Astrocyte (in vitro differentiated cells and primary cell): ENCODE results near the gene ATP5PB. TPM values are rescaled to one million over a fixed set of nuclear protein-coding genes. Genes with fewer than 3 reads are reported as not detected.

Experiments used
- DNase-seq: peaks from one replicate; pipeline ENCODE4 v3.0.0-alpha.2; 2010; ENCODE audit warnings: low read depth
- FAIRE-seq: peaks from 2 replicates; lab custom pipeline; 2011; peaks lifted over from hg19 to GRCh38; lab: Jason Lieb, UNC
- H2AFZ ChIP-seq: 2 replicates; pipeline ENCODE4 v1.6.0; 2012; ENCODE audit warnings: low read depth, low read length, inconsistent platforms
- H3K27ac ChIP-seq: 2 replicates; pipeline ENCODE4 v1.5.1; 2011; ENCODE audit warnings: low read depth, low read length, inconsistent platforms
- H3K27me3 ChIP-seq: 2 replicates; pipeline ENCODE4 v1.6.0; 2011; ENCODE audit warnings: low read length, inconsistent platforms; ENCODE audit not compliant: insufficient read depth
- H3K36me3 ChIP-seq: 2 replicates; pipeline ENCODE4 v1.5.1; 2011; ENCODE audit warnings: low read length, inconsistent platforms; ENCODE audit not compliant: insufficient read depth
- H3K4me1 ChIP-seq: 2 replicates; pipeline ENCODE4 v1.5.1; 2011; ENCODE audit warnings: low read length, inconsistent platforms; ENCODE audit not compliant: insufficient read depth
- H3K4me2 ChIP-seq: 2 replicates; pipeline ENCODE4 v1.6.0; 2012; ENCODE audit warnings: low read length, inconsistent platforms
- H3K4me3 ChIP-seq: 2 replicates; pipeline ENCODE4 v1.5.1; 2011; ENCODE audit warnings: low read depth, mild to moderate bottlenecking, low read length, inconsistent platforms; ENCODE audit not compliant: insufficient read depth
- H3K79me2 ChIP-seq: 2 replicates; pipeline ENCODE4 v1.6.0; 2012; ENCODE audit warnings: mild to moderate bottlenecking, low read length, inconsistent platforms; ENCODE audit not compliant: insufficient read depth
- H3K9ac ChIP-seq: 2 replicates; pipeline ENCODE4 v1.6.0; 2012; ENCODE audit warnings: mild to moderate bottlenecking, low read length, inconsistent platforms
- H3K9me3 ChIP-seq: 2 replicates; pipeline ENCODE4 v1.5.1; 2012; ENCODE audit warnings: low read depth, mild to moderate bottlenecking, low read length, inconsistent platforms; ENCODE audit not compliant: insufficient read depth
- H4K20me1 ChIP-seq: 2 replicates; pipeline ENCODE4 v1.6.0; 2012; ENCODE audit warnings: low read length, inconsistent platforms; ENCODE audit not compliant: insufficient read depth
- H3K27ac Mint-ChIP-seq: one replicate; pipeline ENCODE4 v1.8.0; 2021; ENCODE audit warnings: mild to moderate bottlenecking, mixed read lengths; ENCODE audit not compliant: unreplicated experiment
- H3K27me3 Mint-ChIP-seq: one replicate; pipeline ENCODE4 v1.8.0; 2021; ENCODE audit warnings: low read depth, mixed read lengths; ENCODE audit not compliant: unreplicated experiment
- H3K36me3 Mint-ChIP-seq: one replicate; pipeline ENCODE4 v1.8.0; 2021; ENCODE audit warnings: low read depth, mixed read lengths; ENCODE audit not compliant: unreplicated experiment
- H3K4me1 Mint-ChIP-seq: one replicate; pipeline ENCODE4 v1.8.0; 2021; ENCODE audit warnings: low read depth, mixed read lengths; ENCODE audit not compliant: unreplicated experiment
- H3K4me3 Mint-ChIP-seq: one replicate; pipeline ENCODE4 v1.8.0; 2021; ENCODE audit warnings: mild to moderate bottlenecking, moderate library complexity, mixed read lengths; ENCODE audit not compliant: unreplicated experiment
- H3K9me3 Mint-ChIP-seq: one replicate; pipeline ENCODE4 v1.8.0; 2021; ENCODE audit warnings: mild to moderate bottlenecking, mixed read lengths; ENCODE audit not compliant: unreplicated experiment
- EZH2 ChIP-seq: IDR thresholded peaks from 2 replicates; pipeline ENCODE4 v1.6.1; 2012; ENCODE audit warnings: mild to moderate bottlenecking, low read length, inconsistent platforms; ENCODE audit not compliant: insufficient read depth
- total RNA-seq: library from RNA; stranded (reverse); gene quantifications from 2 replicates; pipeline ENCODE4 v1.2.1, GENCODE V29; 2021
- TF ChIP-seq, protein P1 (sequence below): IDR thresholded peaks from 2 replicates; pipeline ENCODE4 v1.5.1; 2011; ENCODE audit warnings: low read depth, mild to moderate bottlenecking, inconsistent platforms, low read length, moderate library complexity; ENCODE audit not compliant: insufficient read depth

The ATP5PB gene
- total RNA-seq, 1 donor from 2014 or later, result 214 TPM

DNA sequence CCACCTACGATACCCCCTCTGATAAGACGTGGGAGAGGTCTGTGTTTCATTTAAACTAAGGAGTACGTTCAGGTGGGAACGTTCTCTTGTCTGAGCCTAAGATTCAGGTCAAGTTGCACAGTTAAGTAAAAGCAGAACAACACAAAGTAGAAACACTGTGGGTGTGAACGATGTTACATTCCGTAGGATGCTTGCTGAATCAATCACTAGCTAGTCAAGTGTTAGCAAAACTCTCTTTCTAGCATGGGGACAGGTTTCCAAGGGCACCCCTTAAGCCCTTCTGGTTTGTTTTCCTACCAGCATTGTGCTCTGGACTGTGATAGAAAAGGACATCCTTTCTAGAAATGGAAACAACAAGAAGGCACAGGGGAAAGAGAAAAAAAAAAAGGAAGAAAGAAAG is 37.9 kb downstream of the ATP5PB start:
- no peak overlapping the region for H3K4me2 ChIP-seq
- H3K4me3 ChIP-seq, result no peak overlapping the region
- Mint-ChIP-seq H3K4me3 (no peak overlapping the region), H3K4me1 (peaks cover 7% of the 10 kb centered on the region), H3K36me3 (no peaks in the 10 kb centered on the region), H3K27me3 (peaks cover 34% of the 10 kb centered on the region), H3K27ac (no peak overlapping the region), H3K9me3 (no peaks in the 10 kb centered on the region)
- no peak overlapping the region for H3K27ac ChIP-seq
- no peak for TF ChIP-seq EZH2
- TF ChIP-seq, protein P1, sequence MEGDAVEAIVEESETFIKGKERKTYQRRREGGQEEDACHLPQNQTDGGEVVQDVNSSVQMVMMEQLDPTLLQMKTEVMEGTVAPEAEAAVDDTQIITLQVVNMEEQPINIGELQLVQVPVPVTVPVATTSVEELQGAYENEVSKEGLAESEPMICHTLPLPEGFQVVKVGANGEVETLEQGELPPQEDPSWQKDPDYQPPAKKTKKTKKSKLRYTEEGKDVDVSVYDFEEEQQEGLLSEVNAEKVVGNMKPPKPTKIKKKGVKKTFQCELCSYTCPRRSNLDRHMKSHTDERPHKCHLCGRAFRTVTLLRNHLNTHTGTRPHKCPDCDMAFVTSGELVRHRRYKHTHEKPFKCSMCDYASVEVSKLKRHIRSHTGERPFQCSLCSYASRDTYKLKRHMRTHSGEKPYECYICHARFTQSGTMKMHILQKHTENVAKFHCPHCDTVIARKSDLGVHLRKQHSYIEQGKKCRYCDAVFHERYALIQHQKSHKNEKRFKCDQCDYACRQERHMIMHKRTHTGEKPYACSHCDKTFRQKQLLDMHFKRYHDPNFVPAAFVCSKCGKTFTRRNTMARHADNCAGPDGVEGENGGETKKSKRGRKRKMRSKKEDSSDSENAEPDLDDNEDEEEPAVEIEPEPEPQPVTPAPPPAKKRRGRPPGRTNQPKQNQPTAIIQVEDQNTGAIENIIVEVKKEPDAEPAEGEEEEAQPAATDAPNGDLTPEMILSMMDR, result no peak
- no peak overlapping the region for H3K9ac ChIP-seq
- no peaks in the 10 kb centered on the region for H3K9me3 ChIP-seq
- FAIRE-seq (no peak), DNase-seq (no peak)
- H2AFZ ChIP-seq, result no peak overlapping the region
- H4K20me1 ChIP-seq, result no peaks in the 10 kb centered on the region
- H3K4me1 ChIP-seq, result no peaks in the 10 kb centered on the region
- H3K36me3 ChIP-seq, result no peaks in the 10 kb centered on the region
- no peaks in the 10 kb centered on the region for H3K79me2 ChIP-seq
- no peaks in the 10 kb centered on the region for H3K27me3 ChIP-seq

DNA sequence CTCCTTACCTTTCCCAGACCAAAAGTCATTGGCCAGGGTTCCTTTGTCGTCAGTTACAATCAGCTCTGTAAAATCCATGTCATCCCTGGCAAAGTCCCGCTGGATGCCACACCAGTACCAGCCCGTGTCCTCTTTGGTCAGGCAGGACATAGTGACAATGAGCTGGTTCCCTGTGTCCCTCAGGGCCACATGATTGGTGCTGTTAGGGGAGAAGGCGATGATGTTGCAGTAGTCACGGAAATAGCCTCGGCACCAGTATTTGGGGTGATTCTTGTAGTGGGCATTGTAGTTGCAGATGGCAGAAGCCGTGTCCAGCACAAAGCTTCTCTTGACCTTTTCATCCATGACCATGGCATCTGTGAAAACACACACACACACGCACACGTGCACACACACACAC is 39.4 kb downstream of the ATP5PB start:
- DNase-seq, result no peak
- no peaks in the 10 kb centered on the region for H3K36me3 ChIP-seq
- Mint-ChIP-seq H3K27me3 (peaks cover 28% of the 10 kb centered on the region), H3K4me1 (peaks cover 7% of the 10 kb centered on the region), H3K27ac (no peak overlapping the region), H3K9me3 (no peaks in the 10 kb centered on the region), H3K4me3 (no peak overlapping the region), H3K36me3 (no peaks in the 10 kb centered on the region)
- H3K27ac ChIP-seq, result no peak overlapping the region
- H2AFZ ChIP-seq, result no peak overlapping the region
- H3K9ac ChIP-seq, result no peak overlapping the region
- no peaks in the 10 kb centered on the region for H4K20me1 ChIP-seq
- H3K4me2 ChIP-seq, result no peak overlapping the region
- no peaks in the 10 kb centered on the region for H3K27me3 ChIP-seq
- no peak for FAIRE-seq
- no peaks in the 10 kb centered on the region for H3K4me1 ChIP-seq
- H3K79me2 ChIP-seq, result no peaks in the 10 kb centered on the region
- TF ChIP-seq EZH2, result no peak
- TF ChIP-seq, protein P1, result no peak
- no peaks in the 10 kb centered on the region for H3K9me3 ChIP-seq
- no peak overlapping the region for H3K4me3 ChIP-seq

DNA sequence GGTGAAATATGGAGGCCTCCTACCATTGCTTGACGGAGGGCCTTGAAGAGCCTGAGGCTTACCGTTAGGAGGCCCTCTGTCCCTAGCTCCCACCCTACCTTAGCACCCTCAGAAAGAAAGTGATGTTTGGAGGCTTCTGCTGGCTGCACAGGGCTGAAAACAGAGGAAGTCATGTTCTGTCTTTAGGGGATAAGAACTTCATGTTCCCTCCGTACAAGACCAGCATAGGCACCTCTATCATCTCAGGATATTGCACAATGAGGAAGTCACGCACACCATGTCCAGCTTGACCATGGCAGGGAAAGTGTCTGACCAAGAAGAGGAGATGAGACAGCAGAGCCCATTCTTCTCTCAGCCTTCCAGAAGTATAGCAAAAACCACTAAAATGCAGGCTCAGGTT is 40.3 kb downstream of the ATP5PB start:
- H3K4me2 ChIP-seq, result no peak overlapping the region
- peaks cover 6% of the 10 kb centered on the region for H3K4me1 Mint-ChIP-seq
- H3K9ac ChIP-seq, result no peak overlapping the region
- no peaks in the 10 kb centered on the region for H3K36me3 ChIP-seq
- no peaks in the 10 kb centered on the region for H3K9me3 Mint-ChIP-seq
- H3K9me3 ChIP-seq, result no peaks in the 10 kb centered on the region
- FAIRE-seq (no peak), DNase-seq (no peak)
- H3K27me3 Mint-ChIP-seq, result peaks cover 28% of the 10 kb centered on the region
- no peaks in the 10 kb centered on the region for H3K79me2 ChIP-seq
- TF ChIP-seq EZH2, result no peak
- TF ChIP-seq, protein P1, result no peak
- no peak overlapping the region for H3K27ac ChIP-seq
- H3K4me3 Mint-ChIP-seq, result no peak overlapping the region
- H3K27me3 ChIP-seq, result no peaks in the 10 kb centered on the region
- H3K36me3 Mint-ChIP-seq, result no peaks in the 10 kb centered on the region
- H3K4me3 ChIP-seq, result no peak overlapping the region
- no peaks in the 10 kb centered on the region for H4K20me1 ChIP-seq
- no peaks in the 10 kb centered on the region for H3K4me1 ChIP-seq
- H3K27ac Mint-ChIP-seq, result no peak overlapping the region
- no peak overlapping the region for H2AFZ ChIP-seq
